IPS DF 4.7 (cell line): ENCODE results near the gene TBX4.

ENCODE experiments used
- DNase-seq: peaks from one replicate; pipeline ENCODE4 v3.0.0-alpha.2; 2013; ENCODE audit warnings: low spot score; ENCODE audit errors: extremely low read depth

Gene TBX4

GRCh38 chr17:61412860-61413660, 39.2 kb upstream of the TBX4 start:
- no peak for DNase-seq

- no peak for DNase-seq
Observed at GRCh38 chr17:61413661-61414126, 38.5 kb upstream of the TBX4 start.

DNA sequence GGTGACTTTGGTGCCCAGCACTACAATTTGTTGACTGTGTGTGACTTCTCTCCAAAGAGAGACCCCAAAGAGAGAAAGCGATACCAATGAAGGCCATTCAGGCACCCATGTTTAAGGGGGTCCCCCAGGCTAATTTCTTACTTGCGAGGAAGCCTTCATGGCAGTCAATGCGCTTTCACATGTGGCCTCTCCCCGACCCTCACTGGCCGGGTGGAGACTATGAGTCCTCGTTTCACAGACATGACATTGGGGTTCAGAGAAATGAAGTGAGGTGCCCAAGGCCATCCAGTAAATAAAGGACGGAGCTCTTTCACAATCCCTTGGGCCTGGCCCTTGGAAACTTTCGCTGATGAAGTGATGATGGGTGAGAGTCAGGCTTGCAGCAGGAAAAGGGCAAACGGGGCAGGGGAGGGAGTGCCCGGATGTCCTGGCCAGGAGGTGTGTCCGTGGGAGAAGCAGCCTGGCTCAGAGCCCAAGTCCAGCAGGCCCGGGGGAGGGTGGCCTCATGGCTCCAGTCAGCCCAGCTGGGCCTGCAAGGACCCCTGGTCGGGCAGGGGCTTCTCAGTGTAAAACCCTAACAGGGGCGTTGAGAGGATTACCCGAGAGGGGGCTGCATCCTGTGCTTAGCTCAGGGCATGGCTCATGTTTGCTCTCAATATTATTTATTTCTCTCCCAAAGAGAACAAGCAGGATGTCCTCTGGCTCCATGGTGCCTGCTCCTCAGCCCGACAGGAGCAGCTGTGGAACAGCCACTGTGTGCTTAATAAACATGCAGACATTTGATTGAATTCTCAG, 37.9 kb upstream of the TBX4 start:
- no peak for DNase-seq

DNA sequence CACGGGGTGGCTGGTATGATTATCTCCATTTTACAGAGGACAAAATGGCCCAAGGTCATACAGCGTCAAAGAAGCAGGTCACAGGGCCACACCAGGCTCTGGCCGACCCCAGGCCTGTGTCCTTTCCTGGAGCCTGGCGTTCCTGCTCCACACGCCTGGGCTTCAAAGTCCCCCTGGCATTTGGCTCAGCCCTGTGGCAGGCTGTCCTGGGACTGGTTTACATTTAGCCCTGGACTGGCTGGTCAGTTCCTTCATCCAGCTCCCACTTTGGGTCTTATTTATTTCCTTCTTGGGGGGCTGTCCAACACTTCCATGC, 37.3 kb upstream of the TBX4 start:
- no peak for DNase-seq

- DNase-seq = no peak
Observed at GRCh38 chr17:61415374-61416210, 36.6 kb upstream of the TBX4 start.

GRCh38 chr17:61416211-61416539, 36.0 kb upstream of the TBX4 start:
- no peak for DNase-seq

GRCh38 chr17:61416540-61417363, 35.5 kb upstream of the TBX4 start:
- peak; percentile 82 for DNase-seq

DNA sequence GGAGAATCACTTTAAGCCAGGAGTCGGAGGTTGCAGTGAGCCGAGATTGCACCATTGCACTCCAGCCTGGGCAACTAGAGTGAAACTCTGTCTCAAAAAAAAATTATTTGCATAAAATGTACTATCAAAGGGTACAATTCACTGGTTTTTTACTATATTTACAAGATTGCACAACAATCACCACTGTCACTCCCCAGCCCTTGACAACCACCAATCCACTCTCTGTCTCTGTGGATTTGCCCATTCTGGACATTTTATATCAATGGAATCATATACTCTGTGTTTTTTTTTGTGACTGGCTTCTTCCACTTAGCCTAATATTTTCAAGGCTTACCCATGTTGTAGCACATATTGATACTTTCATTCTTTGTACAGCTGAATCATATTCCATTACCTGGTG, 33.8 kb upstream of the TBX4 start:
- no peak for DNase-seq

- DNase-seq = no peak
Observed at GRCh38 chr17:61419496-61420046, 32.7 kb upstream of the TBX4 start.

- DNase-seq = no peak
Observed at GRCh38 chr17:61420052-61420451, 32.2 kb upstream of the TBX4 start.

- DNase-seq = no peak
Observed at GRCh38 chr17:61420745-61421398, 31.4 kb upstream of the TBX4 start.

GRCh38 chr17:61421460-61421859, 30.8 kb upstream of the TBX4 start:
- DNase-seq = no peak

DNA sequence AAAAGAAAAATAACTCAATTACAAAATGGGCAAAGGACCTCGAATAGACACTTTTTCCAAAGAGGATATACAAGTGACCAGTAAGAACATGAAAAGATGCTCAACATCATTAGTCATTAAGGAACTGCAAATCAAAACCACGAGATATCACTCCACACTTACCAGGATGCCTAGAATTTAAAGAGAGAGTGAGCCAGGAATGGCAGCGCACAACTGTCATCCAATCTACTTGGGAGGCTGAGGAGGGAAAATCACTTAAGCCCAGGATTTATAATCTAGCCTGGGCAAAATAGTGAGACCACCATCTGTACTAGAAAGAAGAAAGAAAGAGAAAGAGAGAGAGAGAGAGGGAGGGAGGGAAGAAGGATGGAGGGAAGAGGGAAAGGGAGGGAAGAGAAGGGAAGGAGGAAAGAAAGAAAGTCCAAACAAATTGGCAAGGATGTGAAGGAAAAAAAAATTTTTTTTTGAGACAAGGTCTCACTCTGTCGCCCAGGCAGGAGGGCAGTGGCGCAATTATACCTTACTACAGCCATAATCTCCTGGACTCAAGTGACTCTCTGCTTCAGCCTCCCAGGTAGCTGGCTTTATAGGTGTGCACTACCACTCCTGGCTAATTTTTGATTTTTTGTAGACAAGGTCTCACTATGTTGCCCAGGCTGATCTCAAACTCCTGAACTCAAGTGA, 30.0 kb upstream of the TBX4 start:
- DNase-seq = no peak

DNA sequence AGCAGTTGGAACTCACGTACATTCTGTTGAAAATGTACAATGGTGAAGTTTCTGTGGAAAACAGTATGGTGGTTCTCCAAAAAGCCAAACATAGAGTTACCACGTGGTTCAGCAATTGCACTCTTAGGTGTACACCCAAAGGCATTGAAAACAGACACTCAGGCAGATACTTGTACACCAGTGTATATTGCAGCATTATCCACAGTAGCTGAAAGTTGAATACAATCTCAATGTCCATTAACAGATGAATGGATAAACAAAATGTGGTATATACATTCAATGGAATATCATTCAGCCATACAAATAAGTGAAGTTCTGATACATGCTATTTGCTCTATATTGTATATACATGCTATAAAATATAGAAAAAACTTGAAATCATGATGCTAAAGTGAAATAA, 29.4 kb upstream of the TBX4 start:
- no peak for DNase-seq

- DNase-seq = no peak
Observed at GRCh38 chr17:61423967-61424649, 28.1 kb upstream of the TBX4 start.

- no peak for DNase-seq
Observed at GRCh38 chr17:61425682-61426481, 26.3 kb upstream of the TBX4 start.

- DNase-seq = no peak
Observed at GRCh38 chr17:61426482-61427304, 25.5 kb upstream of the TBX4 start.
